Common myeloid progenitor, CD34-positive (primary cell): ENCODE data around the gene ERCC6.

Source experiments
- CTCF ChIA-PET: fragments of 350-600 bp; sonication (Branson Sonifier 250); formaldehyde crosslinking; loops from one replicate; lab custom pipeline; 2021; ENCODE audit warnings: antibody characterized with exemption; lab: Charles Lee
- POLR2A ChIA-PET: fragments of 350-600 bp; sonication (Branson Sonifier 250); formaldehyde crosslinking; loops from one replicate; lab custom pipeline; 2021; ENCODE audit warnings: antibody characterized with exemption; lab: Charles Lee
- DNase-seq, 3 donors: peaks; one replicate each; pipeline versions ENCODE4 v3.0.0 to v3.0.0-alpha.2; 2013
- H3K27ac ChIP-seq, 2 experiments: 1 replicate in 1 of 2; 2 replicates in 1 of 2; pipeline ENCODE4 v1.7.0; 2013; ENCODE audit warnings: inconsistent platforms in 2 of 2, low read length in 2 of 2, mild to moderate bottlenecking in 2 of 2, low read depth in 1 of 2, moderate library complexity in 1 of 2; ENCODE audit not compliant: severe bottlenecking in 2 of 2, insufficient read depth in 1 of 2, poor library complexity in 1 of 2
- H3K27me3 ChIP-seq, 5 experiments: replicated peaks in 2 of 5; 1 replicate in 3 of 5; 2 replicates in 2 of 5; pipeline versions ENCODE4 v1.6.1 to v1.7.0; 2013; ENCODE audit warnings: low read length in 4 of 5, mild to moderate bottlenecking in 2 of 5, moderate library complexity in 2 of 5, inconsistent platforms in 1 of 5; ENCODE audit not compliant: insufficient read depth in 5 of 5, control insufficient read depth in 4 of 5
- H3K36me3 ChIP-seq, 4 experiments: 1 replicate in 2 of 4; 2 replicates in 2 of 4; pipeline versions ENCODE4 v1.6.1 to v1.7.0; 2013; ENCODE audit warnings: low read length in 3 of 4, control low read depth in 1 of 4, mild to moderate bottlenecking in 1 of 4; ENCODE audit not compliant: control insufficient read depth in 4 of 4, insufficient read depth in 4 of 4
- H3K4me1 ChIP-seq, 4 experiments: 1 replicate in 3 of 4; 2 replicates in 1 of 4; pipeline versions ENCODE4 v1.6.1 to v1.7.1; 2013; ENCODE audit warnings: low read length in 3 of 4, mild to moderate bottlenecking in 3 of 4, control low read depth in 1 of 4, inconsistent platforms in 1 of 4, moderate library complexity in 1 of 4; ENCODE audit not compliant: control insufficient read depth in 4 of 4, insufficient read depth in 4 of 4; ENCODE audit errors: control extremely low read depth in 1 of 4
- H3K4me3 ChIP-seq, 7 experiments: 1 replicate in 4 of 7; 2 replicates in 3 of 7; pipeline versions ENCODE4 v1.5.1 to v1.7.0; 2013; ENCODE audit warnings: mild to moderate bottlenecking in 7 of 7, low read length in 6 of 7, moderate library complexity in 6 of 7, inconsistent platforms in 2 of 7, low read depth in 2 of 7, control low read depth in 1 of 7; ENCODE audit not compliant: insufficient read depth in 4 of 7, control insufficient read depth in 1 of 7; ENCODE audit errors: extremely low read depth in 1 of 7
- H3K9me3 ChIP-seq, 5 experiments: 1 replicate in 4 of 5; 2 replicates in 1 of 5; pipeline versions ENCODE4 v1.6.1 to v1.7.1; 2013; ENCODE audit warnings: low read length in 4 of 5, mild to moderate bottlenecking in 2 of 5, inconsistent platforms in 1 of 5, low read depth in 1 of 5, moderate library complexity in 1 of 5; ENCODE audit not compliant: control insufficient read depth in 4 of 5, insufficient read depth in 2 of 5; ENCODE audit errors: control extremely low read depth in 1 of 5
- whole genome bisulfite sequencing: methylation state at CpG from one replicate; pipeline ENCODE4 v1.1.5; 2013; ENCODE audit not compliant: insufficient coverage; 5-methylcytosine and 5-hydroxymethylcytosine counted together

The ERCC6 gene

GRCh38 chr10:49498425-49498824 is 40.5 kb downstream of the ERCC6 start:
- CTCF ChIA-PET, result interaction anchor here (0.8 kb wide), 1 partner anchor 91 kb away, joined by 3 read pairs; no protein-coding TSS in a partner anchor
- Histone ChIP-seq H3K27me3 (no peaks in the 10 kb centered on the region), H3K9me3 (no peaks in the 10 kb centered on the region), H3K4me3 (no peak overlapping the region), H3K27ac (no peak overlapping the region), H3K36me3 (peaks cover 0 to 6% (median 4%) of the 10 kb centered on the region in 4 experiments), H3K4me1 (no peaks in the 10 kb centered on the region)
- WGBS, result no CpG with 5 or more reads among the region's 2 CpGs
- no peak for DNase-seq
- POLR2A ChIA-PET, result no interaction called here

DNA sequence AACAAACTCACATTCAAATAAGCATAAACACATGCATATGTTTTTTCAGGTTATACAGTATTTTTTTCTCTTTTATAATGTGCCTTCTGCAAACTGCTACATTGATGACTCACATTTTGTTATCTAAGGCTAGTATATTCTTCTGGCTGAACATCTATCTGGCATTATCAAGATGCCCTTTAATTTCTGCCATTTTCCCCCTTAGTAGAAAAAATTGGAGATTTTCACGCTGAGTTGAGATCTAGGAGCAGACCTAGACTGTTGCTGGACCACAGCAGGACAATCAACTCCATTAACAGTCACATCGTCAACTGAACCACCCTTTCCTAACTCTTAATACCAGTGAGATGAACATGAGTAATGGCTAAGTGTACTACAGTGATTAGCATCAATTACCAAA is 41.6 kb downstream of the ERCC6 start:
- H3K27me3 ChIP-seq, result no peaks in the 10 kb centered on the region
- WGBS, result no CpG with 5 or more reads among the region's 2 CpGs
- DNase-seq, result no peak
- ChIA-PET POLR2A (no interaction called here), CTCF (interaction anchor here (0.9 to 1.3 kb wide), 2 partner anchors 89 to 946 kb away, joined by 3 read pairs; no protein-coding TSS in a partner anchor)
- H3K4me1 ChIP-seq, result no peaks in the 10 kb centered on the region
- no peak overlapping the region for H3K27ac ChIP-seq
- peaks cover 0 to 6% (median 4%) of the 10 kb centered on the region in 4 experiments for H3K36me3 ChIP-seq
- no peaks in the 10 kb centered on the region for H3K9me3 ChIP-seq
- H3K4me3 ChIP-seq, result no peak overlapping the region

- DNase-seq, result peak; percentile 9 to 37 (median 25)
- H3K9me3 ChIP-seq, result no peaks in the 10 kb centered on the region
- CTCF ChIA-PET, result no interaction called here
- WGBS, result 21% methylated on average over 4 of the region's 8 CpGs
- peaks cover 0 to 5% (median 0%) of the 10 kb centered on the region in 4 experiments for H3K36me3 ChIP-seq
- no peaks in the 10 kb centered on the region for H3K27me3 ChIP-seq
- H3K4me3 ChIP-seq, result peak overlapping the region in 2 of 7 experiments; percentile 14 to 24
- H3K27ac ChIP-seq, result no peak overlapping the region
- H3K4me1 ChIP-seq, result peaks cover 0 to 11% (median 6%) of the 10 kb centered on the region in 4 experiments
- POLR2A ChIA-PET, result no interaction called here
Measured at GRCh38 chr10:49488056-49488717, 50.7 kb downstream of the ERCC6 start.

- ChIA-PET CTCF (interaction anchor here (1.5 kb wide), 2 partner anchors 13 to 79 kb away, joined by 3 to 6 read pairs; no protein-coding TSS in a partner anchor), POLR2A (no interaction called here)
- H3K27me3 ChIP-seq, result no peaks in the 10 kb centered on the region
- H3K27ac ChIP-seq, result no peak overlapping the region
- 80% methylated on average over 1 of the region's 1 CpG for WGBS
- no peak for DNase-seq
- peaks cover 0 to 11% (median 6%) of the 10 kb centered on the region in 4 experiments for H3K4me1 ChIP-seq
- no peak overlapping the region for H3K4me3 ChIP-seq
- H3K36me3 ChIP-seq, result peaks cover 3 to 12% (median 6%) of the 10 kb centered on the region in 4 experiments
- no peaks in the 10 kb centered on the region for H3K9me3 ChIP-seq
Measured at GRCh38 chr10:49486738-49487137, 52.2 kb downstream of the ERCC6 start.

DNA sequence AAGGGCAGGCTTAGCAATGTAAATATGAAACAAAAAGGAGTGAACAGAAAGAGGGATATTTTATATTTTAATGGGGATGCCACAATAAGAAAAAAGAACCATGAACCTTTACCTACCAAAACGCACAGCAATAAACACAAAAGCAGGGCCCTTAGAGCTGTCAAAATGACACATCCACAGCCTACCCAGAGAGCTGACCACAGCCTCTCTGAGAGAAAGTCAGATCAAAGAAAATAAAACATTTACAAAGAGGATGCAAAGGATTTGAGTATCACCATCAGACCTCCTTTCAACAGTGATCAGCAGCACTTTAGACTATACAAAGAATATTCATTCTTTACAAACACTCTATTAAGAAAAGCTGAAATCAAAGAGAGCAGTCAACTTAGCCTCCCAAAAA is 52.9 kb downstream of the ERCC6 start:
- WGBS, result no CpG with 5 or more reads among the region's 1 CpG
- CTCF ChIA-PET, result interaction anchor here (1.5 kb wide), 2 partner anchors 13 to 79 kb away, joined by 3 to 6 read pairs; no protein-coding TSS in a partner anchor
- Histone ChIP-seq H3K27ac (no peak overlapping the region), H3K4me3 (no peak overlapping the region), H3K9me3 (peaks cover 0 to under 1% (median 0%) of the 10 kb centered on the region in 5 experiments), H3K4me1 (peaks cover 0 to 11% (median 6%) of the 10 kb centered on the region in 4 experiments), H3K27me3 (no peaks in the 10 kb centered on the region), H3K36me3 (peaks cover 5 to 15% (median 9%) of the 10 kb centered on the region in 4 experiments)
- POLR2A ChIA-PET, result no interaction called here
- no peak for DNase-seq

GRCh38 chr10:49484486-49485235 is 54.3 kb downstream of the ERCC6 start:
- ChIA-PET POLR2A (no interaction called here), CTCF (interaction anchor here (1.1 kb wide), 1 partner anchor 26 kb away, joined by 3 read pairs; no protein-coding TSS in a partner anchor)
- DNase-seq, result no peak
- 100% methylated on average over 4 of the region's 6 CpGs for WGBS
- Histone ChIP-seq H3K27me3 (no peaks in the 10 kb centered on the region), H3K4me1 (peaks cover 0 to 11% (median 6%) of the 10 kb centered on the region in 4 experiments), H3K4me3 (no peak overlapping the region), H3K36me3 (peaks cover 5 to 23% (median 12%) of the 10 kb centered on the region in 4 experiments), H3K27ac (no peak overlapping the region), H3K9me3 (peaks cover 0 to 3% (median 0%) of the 10 kb centered on the region in 5 experiments)
